ENCODE data around the gene SRGAP3.

SRGAP3 gene

DNA sequence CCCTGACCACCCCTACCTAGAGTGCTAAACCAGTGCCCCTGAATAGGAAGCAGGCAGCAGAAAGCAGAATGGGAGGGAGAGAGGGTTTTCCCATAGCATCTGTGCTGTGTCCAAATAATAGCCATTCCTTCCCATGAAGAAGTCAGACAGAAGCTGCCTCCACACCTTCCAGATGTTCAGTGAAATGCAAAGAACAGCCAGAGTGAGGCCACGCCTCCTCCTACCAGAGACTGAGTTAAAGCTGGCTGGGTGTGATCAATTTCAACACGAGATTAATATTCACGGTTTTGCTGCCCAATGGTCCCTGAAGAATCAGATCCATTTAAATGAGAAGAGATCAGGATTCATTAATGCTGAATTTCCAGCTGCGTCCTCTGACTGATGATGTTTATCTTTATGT, 111.8 kb downstream of the SRGAP3 start:
- no peak for DNase-seq

DNA sequence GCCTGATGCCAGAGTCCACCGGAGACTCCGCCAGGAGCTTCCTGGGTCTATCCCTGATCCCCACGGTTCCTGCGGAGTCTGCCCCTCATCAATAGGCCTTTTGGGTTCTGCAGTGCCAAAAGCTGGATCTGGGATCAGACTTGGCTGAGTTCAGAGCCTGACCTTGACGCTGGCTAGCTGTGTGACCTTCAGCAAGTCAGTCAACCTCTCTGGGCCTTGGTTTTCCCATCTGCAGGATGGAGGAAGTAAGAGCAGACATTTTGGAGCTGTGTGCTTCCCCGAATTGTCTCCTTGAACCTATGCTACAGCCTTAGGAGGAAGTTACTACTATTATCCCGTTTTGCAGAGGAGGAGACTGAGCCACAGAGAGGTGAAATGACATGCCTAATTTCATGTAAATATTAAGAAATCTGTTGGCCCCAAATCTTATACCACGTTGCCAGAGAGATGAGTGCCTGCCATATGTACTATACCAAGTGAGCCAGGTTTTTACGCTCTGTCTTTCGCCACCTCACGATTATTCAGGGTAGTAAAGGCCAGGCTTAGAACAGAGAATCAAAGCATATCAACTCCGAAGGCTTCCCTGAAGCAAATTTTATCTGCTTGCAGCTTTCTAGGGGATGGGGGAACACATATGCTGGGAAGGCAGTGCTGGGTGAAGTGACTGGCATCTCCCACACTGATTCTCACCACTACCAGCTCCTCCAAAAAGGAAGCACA, 112.5 kb downstream of the SRGAP3 start:
- no peak for DNase-seq

DNA sequence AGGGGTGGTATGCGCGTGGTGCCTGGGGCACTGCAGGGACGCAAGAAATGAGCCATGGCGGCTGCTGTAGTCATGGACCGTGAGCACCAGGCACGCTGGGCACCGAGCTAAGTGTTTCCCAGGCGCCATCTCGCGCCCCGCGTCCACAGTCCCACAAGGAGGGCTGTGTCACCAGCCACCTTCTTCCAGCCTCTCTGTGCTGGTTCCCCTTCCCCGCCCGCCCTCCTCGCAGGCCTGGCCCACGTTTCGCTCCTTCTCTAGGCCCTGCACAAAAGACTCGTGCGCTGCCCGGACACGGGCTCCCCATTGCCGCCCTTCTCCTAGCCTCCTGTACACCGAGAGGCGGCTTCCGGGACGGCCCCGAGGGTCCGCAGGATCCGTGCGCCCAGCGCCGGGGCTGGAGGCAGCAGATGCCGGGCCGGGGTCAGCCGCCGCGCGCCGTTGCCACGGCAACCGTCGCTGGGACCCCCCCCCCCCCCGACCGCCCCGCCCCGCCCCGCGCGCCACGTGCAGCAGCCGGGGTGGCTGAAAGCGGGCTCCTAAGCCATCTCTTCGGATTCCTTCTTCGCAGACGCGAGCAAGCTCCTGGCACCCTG, 113.4 kb downstream of the SRGAP3 start:
- DNase-seq: no peak

DNA sequence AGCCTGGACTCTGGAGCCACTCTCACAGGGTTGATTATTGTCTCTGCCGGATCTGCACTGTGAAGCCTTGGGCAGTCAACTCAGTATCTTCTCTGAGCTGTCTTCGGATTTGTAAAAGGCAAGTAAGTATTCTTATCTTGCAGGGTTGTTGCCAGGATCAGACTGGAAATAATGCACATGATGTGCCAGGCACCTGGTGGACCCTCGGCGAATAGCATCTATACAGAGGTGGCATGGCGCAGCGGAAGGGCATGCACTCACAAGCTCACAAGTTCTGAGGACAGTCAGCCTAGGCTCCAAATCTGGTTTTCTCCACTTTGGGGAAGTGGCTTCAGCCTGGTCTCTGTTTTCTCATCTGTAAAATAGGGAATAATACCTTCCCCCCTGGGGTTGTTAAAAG, 113.9 kb downstream of the SRGAP3 start:
- no peak for DNase-seq

DNA sequence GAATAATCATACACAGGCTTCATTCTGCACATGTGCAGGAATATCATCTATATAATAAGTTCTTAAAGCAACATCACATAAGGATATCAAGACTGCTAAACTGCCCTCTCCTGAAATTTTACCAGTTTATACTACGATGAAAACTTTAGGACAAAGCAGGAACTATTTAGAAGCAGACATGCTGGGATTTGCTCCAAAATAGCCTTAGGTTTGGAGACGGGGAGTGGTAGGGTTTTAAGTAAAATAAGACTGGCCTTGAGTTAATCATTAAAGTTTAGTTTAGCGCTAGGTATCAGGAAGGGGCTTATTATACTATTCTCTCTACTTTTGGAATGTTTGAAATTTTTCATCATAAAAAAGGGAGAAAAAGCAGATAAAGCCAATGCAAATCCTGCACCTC, 115.8 kb downstream of the SRGAP3 start:
- no peak for DNase-seq

DNA sequence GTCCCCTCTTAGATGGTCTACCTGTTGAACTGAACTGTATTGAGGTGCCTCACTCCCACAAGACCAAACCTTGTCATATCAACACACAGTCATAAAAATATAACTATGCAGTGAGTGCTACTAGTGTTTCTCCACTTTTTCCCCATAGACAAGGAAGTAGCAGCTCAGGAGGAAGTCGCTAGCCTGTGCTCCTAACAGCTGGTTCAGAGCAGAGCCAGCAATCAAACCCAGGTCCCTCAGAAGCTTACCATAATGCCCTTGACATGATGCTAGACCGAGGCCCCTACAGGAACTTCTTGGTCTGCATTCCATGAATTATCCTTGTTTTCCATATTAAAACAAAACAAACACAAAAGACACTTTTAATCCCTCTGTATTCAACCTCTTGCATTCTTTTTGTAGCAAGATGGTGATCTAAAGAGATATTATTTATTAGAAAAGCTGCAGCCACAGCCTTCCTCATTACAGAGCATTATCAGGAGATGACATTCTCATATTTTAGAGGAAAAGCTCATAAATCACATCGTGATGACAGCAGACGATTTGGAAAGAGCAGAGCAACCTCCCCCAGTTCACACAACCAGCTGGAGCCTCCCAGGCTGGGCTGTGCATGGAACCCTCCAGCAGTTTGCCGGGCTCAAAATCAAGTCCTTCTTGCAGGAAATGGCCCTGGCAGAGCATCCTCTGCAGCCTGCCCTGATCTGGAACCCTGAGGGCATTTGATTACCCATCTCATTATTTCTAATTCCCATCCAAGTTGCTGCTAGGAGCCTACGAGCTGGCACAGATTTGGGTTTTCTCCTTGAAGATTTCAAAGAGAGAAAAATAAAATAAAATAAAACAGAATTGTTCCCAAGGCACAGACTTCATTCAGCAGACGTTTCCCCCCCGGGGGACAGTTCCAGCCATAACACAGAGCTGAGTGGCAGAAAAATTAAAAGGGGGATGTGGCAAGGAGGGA, 118.8 kb downstream of the SRGAP3 start:
- no peak for DNase-seq

DNA sequence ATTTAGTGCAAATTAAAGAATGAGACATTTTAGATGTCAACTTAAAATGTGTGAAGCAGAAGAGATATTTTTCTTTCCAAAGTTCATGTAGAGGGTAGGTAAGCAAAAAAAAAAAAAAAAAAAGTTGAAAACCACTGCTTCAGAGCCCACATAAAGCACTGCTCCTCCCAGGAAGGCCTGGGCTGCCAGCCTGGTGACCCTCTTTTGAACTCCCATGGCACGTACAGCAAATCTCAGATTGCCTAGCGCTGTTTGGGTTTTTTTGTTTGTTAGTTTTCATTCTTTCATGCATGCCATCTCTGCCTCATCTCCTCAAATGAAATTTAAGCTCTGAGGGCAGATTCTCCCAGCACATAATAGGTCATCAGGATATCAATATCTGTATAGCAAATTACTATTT, 120.1 kb downstream of the SRGAP3 start:
- DNase-seq: no peak

DNA sequence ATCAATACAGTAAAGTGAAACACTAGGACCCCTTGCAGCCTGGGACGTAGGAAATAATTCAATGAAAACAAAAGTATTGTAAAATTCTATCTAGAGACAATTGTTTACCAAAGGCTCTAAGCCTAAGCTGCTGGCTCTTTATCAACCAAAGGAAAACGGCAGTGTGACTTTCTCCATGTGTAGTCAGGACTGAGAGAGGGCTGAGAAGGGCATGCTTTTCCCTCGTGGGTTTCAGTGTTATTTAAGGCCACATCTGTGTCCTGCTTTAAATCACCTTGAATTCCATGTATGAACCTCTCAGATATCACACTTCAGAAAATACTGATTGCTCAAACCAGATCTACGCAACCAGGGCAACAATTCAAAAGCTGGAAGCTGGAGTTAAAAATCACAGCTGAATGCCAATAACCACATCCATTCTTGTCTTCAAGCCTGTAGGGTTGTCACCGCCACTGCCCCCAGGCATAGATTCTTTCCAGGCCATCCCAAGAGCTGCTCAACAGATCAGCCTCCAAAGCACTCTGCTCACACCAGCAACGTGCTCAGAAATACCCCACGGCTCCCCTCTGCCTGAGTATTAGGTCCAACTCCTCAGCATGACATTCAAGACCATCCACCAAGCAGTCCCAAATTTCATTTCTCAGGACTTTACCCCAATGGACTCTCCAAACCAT, 124.0 kb downstream of the SRGAP3 start:
- no peak for DNase-seq

DNA sequence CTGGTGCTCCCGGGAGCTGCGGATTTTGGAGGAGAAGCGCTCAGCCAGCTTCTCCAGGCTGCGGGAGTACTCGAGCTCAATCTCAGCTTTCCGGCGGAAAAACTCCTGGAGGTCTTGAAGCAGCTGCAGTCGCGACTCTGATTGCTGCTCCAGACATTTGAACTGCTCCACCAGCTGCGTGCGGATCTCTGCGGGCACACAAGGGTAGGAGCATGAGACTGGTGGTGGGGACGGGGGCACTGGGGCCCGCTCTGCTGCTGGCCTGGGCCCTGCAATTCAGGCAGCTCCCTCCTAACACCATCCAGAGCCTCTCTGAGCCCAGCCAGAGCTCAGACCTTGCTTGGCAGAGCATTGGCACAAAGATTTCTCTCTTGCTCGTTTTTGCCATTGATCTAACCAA, 124.7 kb downstream of the SRGAP3 start:
- DNase-seq: no peak

DNA sequence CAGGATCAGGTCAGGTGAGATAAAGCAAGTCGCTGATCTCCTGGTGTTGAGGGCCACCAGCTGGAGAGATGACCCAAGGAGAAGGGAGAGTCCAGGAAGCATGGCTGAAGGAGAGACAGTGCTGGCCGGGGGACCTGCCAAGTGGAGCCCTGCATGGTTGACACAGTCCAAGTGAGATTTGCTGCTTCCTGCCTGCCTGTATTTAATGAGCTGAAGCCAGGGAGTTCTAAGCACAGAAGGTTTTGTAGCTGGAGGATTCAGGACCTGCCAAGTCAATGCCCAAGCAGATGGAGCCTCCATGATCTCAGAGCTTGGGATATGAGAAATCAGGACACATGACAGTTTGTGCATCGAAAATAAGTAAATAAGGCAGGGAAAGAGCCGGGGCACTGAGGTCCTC, 125.6 kb downstream of the SRGAP3 start:
- no peak for DNase-seq

DNA sequence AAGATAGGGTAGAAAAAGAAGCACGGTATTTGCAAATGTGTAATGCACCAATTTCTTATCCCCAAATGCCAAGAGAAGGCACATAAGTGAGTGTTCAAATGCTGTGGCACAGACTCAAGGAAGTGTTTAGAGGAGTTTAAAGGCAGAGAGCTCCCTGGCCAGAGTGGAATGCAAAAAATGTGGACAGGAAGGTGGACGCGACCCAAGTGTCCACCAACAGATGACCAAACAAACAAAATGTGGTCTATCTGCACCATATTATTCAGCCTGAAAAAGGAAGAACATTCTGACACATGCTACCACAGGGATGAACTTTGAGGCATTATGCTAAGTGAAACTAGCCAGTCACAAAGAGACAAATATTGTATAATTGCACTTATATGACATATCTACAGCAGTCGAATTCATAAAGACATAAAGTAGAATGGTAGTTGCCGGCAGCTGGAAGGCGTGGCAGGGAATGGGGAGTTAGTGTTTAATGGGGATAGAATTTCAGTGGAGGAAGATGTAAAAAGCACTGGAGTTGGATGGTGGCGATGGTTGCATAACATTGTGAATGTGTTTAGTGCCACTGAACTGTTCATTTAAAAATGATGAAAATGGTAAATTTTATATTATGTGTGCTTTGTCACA, 126.6 kb downstream of the SRGAP3 start:
- DNase-seq: no peak

DNA sequence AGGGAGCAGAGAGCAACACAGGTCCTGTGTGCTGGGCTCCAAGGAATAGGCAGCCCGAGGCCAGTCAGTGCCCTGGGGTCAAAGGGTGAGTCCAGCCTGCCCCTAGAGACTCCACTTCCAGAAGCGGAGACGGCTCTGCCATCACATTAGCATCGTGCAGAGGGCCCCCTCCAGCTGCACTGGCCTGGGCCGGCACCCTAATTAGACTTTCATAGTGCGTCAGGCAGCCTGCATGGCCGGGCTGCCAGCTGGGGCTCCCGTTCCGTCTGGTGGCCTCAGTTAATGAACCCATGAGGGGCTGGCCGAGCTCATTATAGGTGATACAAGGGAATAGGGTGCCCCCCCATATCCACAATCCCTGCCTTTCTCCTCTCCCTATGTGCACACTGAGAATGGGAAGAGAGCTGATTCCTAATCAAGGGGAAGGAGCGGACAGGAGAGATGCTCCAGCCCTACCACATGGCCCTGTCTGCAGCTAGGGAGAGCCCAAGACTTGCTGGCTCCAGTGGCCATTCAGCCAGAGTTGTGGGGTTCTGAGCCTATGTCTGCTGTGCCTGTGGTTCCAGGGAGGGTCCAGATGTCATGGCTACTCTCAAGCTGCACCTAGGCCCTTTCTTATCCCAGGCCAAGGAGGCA, 128.0 kb downstream of the SRGAP3 start:
- DNase-seq: no peak

DNA sequence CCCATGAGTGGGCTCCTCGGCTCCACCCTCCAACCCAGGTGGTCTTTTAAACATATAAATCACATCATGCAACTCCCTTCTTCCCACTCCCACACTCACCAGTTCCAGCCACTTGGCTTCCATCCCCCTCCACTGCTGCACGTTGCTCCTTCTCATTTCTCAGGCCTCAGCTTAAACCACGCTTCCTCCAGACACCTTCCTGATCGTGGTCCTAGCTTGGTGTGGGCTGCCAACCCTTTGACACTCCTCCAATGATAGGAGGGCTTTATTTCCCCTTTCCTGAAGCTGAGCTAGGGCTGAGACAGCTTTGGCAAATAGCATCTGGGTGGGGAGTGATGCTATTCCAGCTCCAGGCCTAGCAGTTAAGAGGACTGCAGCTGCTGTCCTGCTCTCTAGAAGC, 130.1 kb downstream of the SRGAP3 start:
- no peak for DNase-seq

DNA sequence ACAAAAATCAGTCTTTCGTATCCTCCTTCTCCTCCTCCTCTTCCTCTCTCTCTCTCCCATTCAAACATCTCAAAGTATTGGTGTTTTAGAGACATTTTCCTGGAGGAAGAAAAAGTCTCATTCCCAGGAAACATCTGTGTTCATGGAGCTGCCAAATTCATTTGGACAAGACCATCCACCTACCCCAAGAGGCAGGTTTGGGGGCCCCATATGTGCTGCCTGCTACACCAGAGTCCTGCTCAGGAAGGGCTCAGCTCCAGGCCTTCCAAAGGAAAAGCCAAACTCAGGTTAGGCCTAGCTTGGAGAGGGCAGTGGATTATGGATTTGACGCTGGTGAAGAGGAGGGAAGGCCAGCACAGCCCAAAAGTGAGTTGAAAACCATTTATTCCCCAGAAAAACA, 131.2 kb downstream of the SRGAP3 start:
- no peak for DNase-seq

DNA sequence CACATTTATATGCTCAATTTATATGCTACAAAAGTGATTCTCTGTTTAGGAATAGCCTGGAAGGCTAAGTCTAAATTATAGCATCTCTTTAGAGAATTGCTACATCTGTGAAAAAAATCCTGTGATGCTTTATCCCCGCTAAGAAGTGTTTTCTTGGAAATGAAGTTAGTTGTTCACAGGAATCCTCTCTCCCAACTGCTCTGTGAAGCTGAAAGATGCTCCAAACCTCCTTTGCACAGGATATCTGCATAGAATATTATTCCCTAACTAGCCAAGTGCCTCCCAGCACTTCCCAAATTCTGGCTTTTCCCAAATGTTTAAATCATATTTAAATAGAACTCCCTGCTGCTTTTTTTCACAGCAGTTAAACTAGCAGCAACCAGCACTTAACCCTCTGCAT, 132.2 kb downstream of the SRGAP3 start:
- DNase-seq: no peak

DNA sequence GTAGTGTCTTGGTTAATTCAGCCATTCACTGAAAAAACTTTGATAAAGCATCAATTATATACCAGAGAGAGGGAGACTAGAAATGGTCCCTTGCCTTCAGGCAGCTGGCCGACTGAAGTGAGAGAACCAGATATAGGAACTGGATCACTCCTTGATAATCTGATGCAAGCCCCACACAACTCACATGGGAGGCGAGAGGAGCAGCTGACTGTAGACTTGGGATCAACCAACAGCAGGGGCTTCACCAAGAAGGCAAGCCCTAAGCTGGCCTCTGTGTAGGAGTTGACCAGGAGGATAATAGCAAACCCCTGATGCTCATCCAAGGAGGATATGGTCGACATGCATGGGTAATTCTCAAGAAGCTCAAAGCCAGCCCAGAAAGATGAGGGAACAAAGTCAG, 133.1 kb downstream of the SRGAP3 start:
- DNase-seq: no peak

DNA sequence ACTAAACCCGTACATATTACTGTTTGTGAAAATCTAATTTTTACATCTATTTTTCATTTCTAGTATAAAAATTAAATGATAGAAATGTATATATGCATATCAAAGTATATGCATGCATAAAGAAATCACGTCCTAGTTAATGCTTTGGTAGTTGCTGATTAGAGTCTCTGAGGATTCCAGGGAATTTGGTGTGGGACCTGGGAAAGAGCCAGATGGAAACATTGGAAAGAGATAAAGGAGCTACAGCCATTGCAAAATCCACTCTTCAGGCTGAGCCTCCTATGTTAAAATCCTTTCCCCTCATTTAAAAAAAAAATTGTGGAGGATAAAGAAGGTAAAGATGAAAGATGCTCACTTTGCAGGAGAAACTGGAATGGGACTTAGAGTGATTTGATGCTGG, 134.1 kb downstream of the SRGAP3 start:
- DNase-seq: no peak

DNA sequence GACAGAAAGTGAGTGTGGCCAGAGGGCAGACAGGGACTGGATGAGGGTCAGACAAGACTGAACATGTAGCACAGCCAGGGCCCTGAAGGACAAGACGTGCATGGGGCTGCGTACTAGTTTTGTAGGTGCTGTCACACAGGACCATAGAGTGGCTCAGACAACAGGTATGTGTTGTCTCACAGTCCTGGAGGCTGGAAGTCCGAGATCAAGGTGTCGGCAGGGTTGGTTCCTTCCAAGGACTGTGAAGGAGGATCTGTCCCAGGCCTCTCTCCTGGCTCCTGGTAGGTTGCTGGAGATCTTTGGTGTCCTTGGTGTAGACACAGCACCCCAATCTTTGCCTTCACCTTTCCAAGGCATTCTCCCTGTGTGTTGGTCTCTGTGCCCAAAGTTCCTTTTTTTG, 136.4 kb downstream of the SRGAP3 start:
- no peak for DNase-seq

DNA sequence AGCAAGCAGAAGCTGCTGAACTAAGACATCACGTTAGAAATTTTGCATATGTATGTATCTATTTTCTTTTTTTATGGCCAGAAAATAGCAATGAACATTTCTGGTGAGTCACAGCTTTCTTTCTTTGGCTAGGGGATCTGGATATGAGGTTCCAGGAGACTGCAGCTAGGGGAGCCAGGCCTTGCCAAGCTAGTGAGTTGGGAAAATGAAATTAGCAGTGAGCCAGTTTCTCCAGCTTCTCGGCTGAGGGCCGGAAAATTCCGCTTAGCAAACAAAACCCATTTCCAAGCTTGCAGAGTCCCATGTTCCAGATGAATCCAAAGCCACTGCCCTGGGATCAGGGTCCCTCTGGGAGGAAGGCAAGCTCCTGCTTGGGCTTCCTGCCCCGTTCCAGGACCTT, 137.6 kb downstream of the SRGAP3 start:
- no peak for DNase-seq

DNA sequence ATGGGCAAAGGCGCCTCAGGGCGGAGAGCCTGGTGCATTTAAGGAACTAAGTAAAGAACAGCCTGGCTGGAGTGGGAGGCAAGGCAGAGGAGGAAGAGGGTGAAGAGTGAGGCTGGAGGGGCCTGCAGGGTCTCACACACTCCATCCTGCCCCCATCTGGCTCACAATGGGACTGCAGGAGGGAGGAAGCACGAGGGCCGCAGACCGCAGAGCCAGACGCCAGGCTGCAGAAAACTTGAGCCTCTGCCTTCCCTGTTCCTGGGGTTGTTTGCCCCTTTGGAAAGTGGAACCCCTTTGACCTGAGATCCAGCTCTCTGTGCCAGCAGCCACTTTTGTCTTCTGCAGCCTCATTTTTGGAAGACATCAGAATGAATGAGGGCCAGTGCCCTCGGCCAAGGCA, 138.0 kb downstream of the SRGAP3 start:
- DNase-seq: no peak

DNA sequence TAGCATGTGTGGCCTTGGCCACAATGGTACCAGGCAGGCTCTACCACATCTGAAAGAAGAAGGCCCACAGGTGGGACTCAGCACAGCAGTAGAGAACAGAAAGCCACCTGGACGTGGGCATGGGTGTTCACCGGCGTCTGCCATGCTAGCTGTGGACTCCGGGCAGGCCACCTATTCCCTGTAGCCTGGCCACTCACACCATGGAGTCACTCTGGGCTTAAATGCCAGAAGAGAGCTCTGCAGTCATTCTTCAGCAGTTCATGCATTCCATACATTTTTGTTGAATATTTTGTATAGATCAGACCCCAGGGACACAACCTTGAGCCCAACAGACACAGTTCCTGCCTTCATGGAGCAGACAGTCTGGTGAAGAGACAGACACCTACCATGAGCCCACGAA, 138.6 kb downstream of the SRGAP3 start:
- DNase-seq: no peak

DNA sequence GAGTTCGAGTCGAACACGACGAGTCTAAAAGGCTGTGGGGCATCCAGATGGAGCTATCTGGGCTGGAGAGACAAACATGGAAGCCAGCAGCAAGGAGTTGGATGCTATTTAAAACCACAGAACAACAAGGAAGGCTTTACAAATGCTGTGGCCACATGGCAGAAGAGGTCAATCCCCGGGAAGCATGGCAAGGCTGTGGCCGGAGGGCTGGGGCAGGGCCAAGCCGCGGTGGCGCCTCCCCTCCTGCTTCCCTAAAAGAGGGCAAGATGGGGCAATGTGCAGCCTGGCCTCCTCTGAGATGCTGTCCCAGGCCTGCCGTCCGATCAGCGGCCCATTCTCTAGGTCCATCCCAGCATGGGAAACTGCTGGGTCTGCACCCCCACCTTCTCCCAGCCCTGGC, 139.1 kb downstream of the SRGAP3 start:
- DNase-seq: no peak
